H9 (cell line): ENCODE data around the gene CCL7. TPM values are rescaled to one million over a fixed set of nuclear protein-coding genes. Genes with fewer than 3 reads are reported as not detected.

Source experiments
- DNase-seq: peaks from one replicate; pipeline ENCODE4 v3.0.0-alpha.2; 2017
- H2AFZ ChIP-seq: one replicate; pipeline ENCODE4 v1.6.1; 2013; ENCODE audit warnings: mild to moderate bottlenecking, low read length, control low read depth, moderate library complexity
- H2AK5ac ChIP-seq: 2 replicates; pipeline ENCODE4 v1.6.1; 2013; ENCODE audit warnings: low read length, control low read depth, mixed read lengths; ENCODE audit not compliant: insufficient read length
- H2BK120ac ChIP-seq: one replicate; pipeline ENCODE4 v1.6.1; 2013; ENCODE audit warnings: low read depth, mild to moderate bottlenecking, low read length, control low read depth, inconsistent platforms; ENCODE audit not compliant: poor library complexity, severe bottlenecking
- H2BK12ac ChIP-seq: 2 replicates; pipeline ENCODE4 v1.6.1; 2013; ENCODE audit warnings: low read length, control low read depth, mixed read lengths, low read depth; ENCODE audit not compliant: insufficient read length
- H2BK15ac ChIP-seq: 2 replicates; pipeline ENCODE4 v1.6.1; 2013; ENCODE audit warnings: low read depth, low read length, control low read depth
- H2BK20ac ChIP-seq: one replicate; pipeline ENCODE4 v1.6.1; 2013; ENCODE audit warnings: low read depth, mild to moderate bottlenecking, low read length, control low read depth, inconsistent platforms; ENCODE audit not compliant: poor library complexity, severe bottlenecking
- H2BK5ac ChIP-seq: 2 replicates; pipeline ENCODE4 v1.6.1; 2013; ENCODE audit warnings: low read length, control low read depth, mixed read lengths; ENCODE audit not compliant: insufficient read length
- H3K14ac ChIP-seq: 2 replicates; pipeline ENCODE4 v1.6.1; 2013; ENCODE audit warnings: low read length, control low read depth; ENCODE audit not compliant: insufficient read depth
- H3K18ac ChIP-seq: 2 replicates; pipeline ENCODE4 v1.6.1; 2013; ENCODE audit warnings: low read depth, mild to moderate bottlenecking, mixed read lengths, low read length, control low read depth; ENCODE audit not compliant: insufficient read length
- H3K23ac ChIP-seq: 2 replicates; pipeline ENCODE4 v1.6.1; 2013; ENCODE audit warnings: low read length, control low read depth, mixed read lengths, low read depth; ENCODE audit not compliant: insufficient read length
- H3K23me2 ChIP-seq: 2 replicates; pipeline ENCODE4 v1.6.1; 2013; ENCODE audit warnings: low read depth, mild to moderate bottlenecking, mixed read lengths, low read length, control low read depth; ENCODE audit not compliant: insufficient read length, poor library complexity, severe bottlenecking
- H3K27ac ChIP-seq: 2 replicates; pipeline ENCODE4 v1.5.1; 2013; ENCODE audit warnings: low read length, control low read depth, mixed read lengths, low read depth; ENCODE audit not compliant: insufficient read length
- H3K27me3 ChIP-seq: 2 replicates; pipeline ENCODE4 v1.6.1; 2013; ENCODE audit warnings: low read length, control low read depth, inconsistent platforms; ENCODE audit not compliant: insufficient read depth
- H3K4ac ChIP-seq: 2 replicates; pipeline ENCODE4 v1.6.1; 2013; ENCODE audit warnings: low read depth, mild to moderate bottlenecking, control low read depth, inconsistent platforms, low read length, moderate library complexity
- H3K4me1 ChIP-seq: 2 replicates; pipeline ENCODE4 v1.6.1; 2013; ENCODE audit warnings: low read length, control low read depth, inconsistent platforms; ENCODE audit not compliant: insufficient read depth
- H3K4me2 ChIP-seq: 2 replicates; pipeline ENCODE4 v1.6.1; 2013; ENCODE audit warnings: low read length, control low read depth, mixed read lengths; ENCODE audit not compliant: insufficient read length, insufficient read depth
- H3K56ac ChIP-seq: 2 replicates; pipeline ENCODE4 v1.6.1; 2013; ENCODE audit warnings: low read depth, mild to moderate bottlenecking, mixed read lengths, low read length, control low read depth; ENCODE audit not compliant: insufficient read length
- H3K79me1 ChIP-seq: 2 replicates; pipeline ENCODE4 v1.6.1; 2013; ENCODE audit warnings: low read depth, mild to moderate bottlenecking, moderate library complexity, low read length, control low read depth, inconsistent platforms; ENCODE audit not compliant: insufficient read depth, poor library complexity, severe bottlenecking
- H3K79me2 ChIP-seq: 2 replicates; pipeline ENCODE4 v1.6.1; 2013; ENCODE audit warnings: low read length, control low read depth, inconsistent platforms; ENCODE audit not compliant: insufficient read depth
- H3K9ac ChIP-seq: 2 replicates; pipeline ENCODE4 v1.6.1; 2013; ENCODE audit warnings: low read length, control low read depth, mixed read lengths; ENCODE audit not compliant: insufficient read length; ENCODE audit errors: extremely low read depth
- H3K9me3 ChIP-seq: one replicate; pipeline ENCODE4 v1.6.1; 2013; ENCODE audit warnings: low read depth, low read length, inconsistent platforms; ENCODE audit not compliant: control insufficient read depth
- H3T11ph ChIP-seq: one replicate; pipeline ENCODE4 v1.6.1; 2013; ENCODE audit warnings: mild to moderate bottlenecking, low read length, control low read depth, inconsistent platforms
- H4K20me1 ChIP-seq: one replicate; pipeline ENCODE4 v1.6.1; 2013; ENCODE audit not compliant: control insufficient read depth, insufficient read length, insufficient read depth
- H4K5ac ChIP-seq: 2 replicates; pipeline ENCODE4 v1.6.1; 2013; ENCODE audit warnings: low read depth, mild to moderate bottlenecking, mixed read lengths, low read length, control low read depth; ENCODE audit not compliant: insufficient read length
- H4K8ac ChIP-seq: replicated peaks from 2 replicates; pipeline ENCODE4 v1.6.1; 2013; ENCODE audit warnings: low read length, control low read depth, mixed read lengths, low read depth; ENCODE audit not compliant: insufficient read length
- H4K91ac ChIP-seq: 2 replicates; pipeline ENCODE4 v1.6.1; 2013; ENCODE audit warnings: low read depth, mild to moderate bottlenecking, moderate library complexity, mixed read lengths, low read length, control low read depth; ENCODE audit not compliant: insufficient read length
- H3K27ac Mint-ChIP-seq, 3 experiments: 2 replicates in 2 of 3; 3 replicates in 1 of 3; pipeline ENCODE4 v1.8.0; 2020 to 2021; ENCODE audit warnings: mixed read lengths in 3 of 3, mild to moderate bottlenecking in 1 of 3, moderate library complexity in 1 of 3
- H3K27me3 Mint-ChIP-seq: 2 replicates; pipeline ENCODE4 v1.8.0; 2021; ENCODE audit warnings: low read depth, mild to moderate bottlenecking, moderate library complexity, mixed read lengths
- H3K36me3 Mint-ChIP-seq, 3 experiments: 2 replicates in 2 of 3; 3 replicates in 1 of 3; pipeline ENCODE4 v1.8.0; 2020 to 2021; ENCODE audit warnings: low read depth in 3 of 3, mixed read lengths in 3 of 3; ENCODE audit not compliant: insufficient read depth in 1 of 3
- H3K4me1 Mint-ChIP-seq, 2 experiments: 2 replicates each; pipeline ENCODE4 v1.8.0; 2020; ENCODE audit warnings: mixed read lengths in 2 of 2
- H3K4me3 Mint-ChIP-seq, 2 experiments: 2 replicates in 1 of 2; 3 replicates in 1 of 2; pipeline ENCODE4 v1.8.0; 2020 to 2021; ENCODE audit warnings: mild to moderate bottlenecking in 2 of 2, mixed read lengths in 2 of 2, moderate library complexity in 1 of 2
- H3K9me3 Mint-ChIP-seq, 2 experiments: 2 replicates in 1 of 2; 3 replicates in 1 of 2; pipeline ENCODE4 v1.8.0; 2020; ENCODE audit warnings: mild to moderate bottlenecking in 2 of 2, mixed read lengths in 2 of 2, moderate library complexity in 1 of 2
- WGBS: extraction: QIAGEN DNeasy Blood & Tissue Kit; methylation state at CpG from one replicate; pipeline ENCODE4 v1.1.7; 2013; ENCODE audit warnings: missing lambda C conversion rate, low lambda C conversion rate, mixed read lengths; ENCODE audit not compliant: insufficient read length; ENCODE audit errors: extremely low coverage; 5-methylcytosine and 5-hydroxymethylcytosine counted together
- total RNA-seq: library from RNA; stranded (reverse); gene quantifications from 2 replicates; pipeline ENCODE4 v1.2.1, GENCODE V29; 2021
- TF ChIP-seq, protein P1 (sequence below): fragments of 200-600 bp; sonication (generic); conservative IDR thresholded peaks from 3 replicates; pipeline ENCODE4 v1.8.0; 2021; ENCODE audit warnings: antibody characterized with exemption, mild to moderate bottlenecking

Gene CCL7
- total RNA-seq, 1 experiment from 2014 or later: not detected

DNA sequence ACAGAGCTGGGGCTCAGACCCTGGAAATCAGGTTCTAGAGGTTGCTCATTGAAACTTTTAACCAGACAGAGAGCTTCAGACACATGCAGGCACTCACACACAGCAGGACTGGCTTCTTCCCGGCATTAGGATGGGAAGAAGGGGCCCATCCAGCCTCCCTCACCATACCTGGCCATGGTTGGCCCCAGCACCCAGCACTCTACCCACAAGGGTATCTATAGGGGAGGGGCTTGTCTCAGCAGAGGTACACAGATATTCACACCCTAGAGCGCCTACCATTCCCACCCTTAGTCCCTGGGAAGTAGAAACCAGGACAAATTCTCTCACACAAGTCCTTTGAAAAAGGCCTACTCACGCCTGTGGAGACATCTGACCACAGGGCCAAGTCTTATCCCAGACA, 35.4 kb upstream of the CCL7 start:
- H3K27me3 Mint-ChIP-seq: no peaks in the 10 kb centered on the region; the same call in 1 of the 2 replicates
- Histone ChIP-seq H2BK20ac (no peak overlapping the region), H2BK15ac (no peak overlapping the region), H3K4me1 (no peaks in the 10 kb centered on the region), H4K8ac (no peak overlapping the region), H3K4me2 (no peak overlapping the region), H3K4ac (no peak overlapping the region), H3K23ac (no peak overlapping the region), H3K27me3 (no peaks in the 10 kb centered on the region), H4K91ac (no peak overlapping the region), H2AK5ac (no peak overlapping the region), H2AFZ (no peak overlapping the region), H2BK120ac (no peak overlapping the region), H3K9ac (no peak overlapping the region), H3K79me2 (no peaks in the 10 kb centered on the region), H3K79me1 (no peaks in the 10 kb centered on the region), H3K23me2 (no peaks in the 10 kb centered on the region), H2BK12ac (no peak overlapping the region), H3K14ac (no peak overlapping the region), H4K5ac (no peak overlapping the region), H3T11ph (no peak overlapping the region), H3K18ac (no peak overlapping the region), H3K56ac (no peak overlapping the region), H3K27ac (no peak overlapping the region), H2BK5ac (no peak overlapping the region), H3K9me3 (no peaks in the 10 kb centered on the region), H4K20me1 (no peaks in the 10 kb centered on the region)
- WGBS: no CpG with 5 or more reads among the region's 3 CpGs
- H3K27ac Mint-ChIP-seq: no peak overlapping the region; a peak in 1 of 7 replicates
- H3K9me3 Mint-ChIP-seq: peaks cover 9 to 10% of the 10 kb centered on the region in 2 experiments
- TF ChIP-seq, protein P1, sequence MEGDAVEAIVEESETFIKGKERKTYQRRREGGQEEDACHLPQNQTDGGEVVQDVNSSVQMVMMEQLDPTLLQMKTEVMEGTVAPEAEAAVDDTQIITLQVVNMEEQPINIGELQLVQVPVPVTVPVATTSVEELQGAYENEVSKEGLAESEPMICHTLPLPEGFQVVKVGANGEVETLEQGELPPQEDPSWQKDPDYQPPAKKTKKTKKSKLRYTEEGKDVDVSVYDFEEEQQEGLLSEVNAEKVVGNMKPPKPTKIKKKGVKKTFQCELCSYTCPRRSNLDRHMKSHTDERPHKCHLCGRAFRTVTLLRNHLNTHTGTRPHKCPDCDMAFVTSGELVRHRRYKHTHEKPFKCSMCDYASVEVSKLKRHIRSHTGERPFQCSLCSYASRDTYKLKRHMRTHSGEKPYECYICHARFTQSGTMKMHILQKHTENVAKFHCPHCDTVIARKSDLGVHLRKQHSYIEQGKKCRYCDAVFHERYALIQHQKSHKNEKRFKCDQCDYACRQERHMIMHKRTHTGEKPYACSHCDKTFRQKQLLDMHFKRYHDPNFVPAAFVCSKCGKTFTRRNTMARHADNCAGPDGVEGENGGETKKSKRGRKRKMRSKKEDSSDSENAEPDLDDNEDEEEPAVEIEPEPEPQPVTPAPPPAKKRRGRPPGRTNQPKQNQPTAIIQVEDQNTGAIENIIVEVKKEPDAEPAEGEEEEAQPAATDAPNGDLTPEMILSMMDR: no peak
- no peak overlapping the region for H3K4me3 Mint-ChIP-seq
- peaks cover under 1 to 4% (median 2%) of the 10 kb centered on the region in 3 experiments; a peak in 4 of 7 replicates for H3K36me3 Mint-ChIP-seq
- DNase-seq: no peak
- peaks cover 13 to 20% of the 10 kb centered on the region in 2 experiments for H3K4me1 Mint-ChIP-seq
